ENCODE data around the gene SMAD6. TPM values are rescaled to one million over a fixed set of nuclear protein-coding genes. Genes with fewer than 3 reads are reported as not detected.

SMAD6 gene
- total and polyA plus RNA-seq, 9 of the 15 experiments (the other 6 are each of a cell fraction or from before 2014, with no cell fraction given), result 0.10 to 15.5 (median 3.7) TPM

GRCh38 chr15:66757521-66757920 lies 55.5 kb downstream of the SMAD6 start:
- no peak overlapping the region for H3K4me2 ChIP-seq (ENCODE audit: insufficient read depth, low read length)

More at GRCh38 chr15:66757521-66757920, 55.5 kb downstream of the SMAD6 start:
- H3K9me3 ChIP-seq (replicated peaks; ENCODE audit: control insufficient read depth, insufficient read depth, low read depth, low read length), result peaks cover 17% of the 10 kb centered on the region
- peaks cover 18% of the 10 kb centered on the region; the same call in 2 of the 3 replicates for H3K36me3 ChIP-seq (ENCODE audit: control insufficient read depth, insufficient read depth, low read length)
- H3K4me1 ChIP-seq (replicated peaks in 1 of 2; ENCODE audit: control insufficient read depth in 2 of 2, insufficient read depth in 2 of 2, low read length in 2 of 2), result peaks cover 0 to 5% of the 10 kb centered on the region in 2 experiments; a peak in 2 of 5 replicates
- CTCF ChIA-PET (ENCODE audit: low intra/inter-chr PET ratio), result no interaction called here
- TF ChIP-seq TFAM (CRISPR knock-in tag; conservative IDR thresholded peaks at IDR 0.05) (no peak), TRIM25 (IDR thresholded peaks at IDR 0.05; ENCODE audit: borderline replicate concordance) (no peak), NFIC (IDR thresholded peaks at IDR 0.05) (no peak), TGIF2 (CRISPR knock-in tag; IDR thresholded peaks at IDR 0.05) (no peak), ZNF408 (CRISPR knock-in tag; IDR thresholded peaks at IDR 0.05; ENCODE audit: low read depth) (no peak), MEF2D (tag; conservative IDR thresholded peaks at IDR 0.05; ENCODE audit: low read depth) (no peak), ZNF644 (tag; IDR thresholded peaks at IDR 0.05; ENCODE audit: low read depth) (no peak), MED1 (CRISPR knock-in tag; IDR thresholded peaks at IDR 0.05; ENCODE audit: borderline replicate concordance) (no peak), NRF1 (conservative IDR thresholded peaks at IDR 0.05 in 1 of 2, IDR thresholded peaks at IDR 0.05 in 1 of 2) (no peak), ARID3B (CRISPR knock-in tag; IDR thresholded peaks at IDR 0.05; ENCODE audit: borderline replicate concordance) (no peak), NCOA1 (IDR thresholded peaks at IDR 0.05; ENCODE audit: low read depth) (no peak), ZBTB26 (CRISPR knock-in tag; IDR thresholded peaks at IDR 0.05) (no peak), ZNF717 (CRISPR knock-in tag; IDR thresholded peaks at IDR 0.05) (no peak), ASH1L (IDR thresholded peaks at IDR 0.05; ENCODE audit: borderline replicate concordance, low read depth, partially characterized antibody) (no peak), KDM1A (IDR thresholded peaks at IDR 0.05) (no peak), FOXJ3 (CRISPR knock-in tag; IDR thresholded peaks at IDR 0.05) (no peak), ARNT (IDR thresholded peaks at IDR 0.05) (no peak)
- H2AFZ ChIP-seq (ENCODE audit: low read depth, low read length), result no peak overlapping the region
- 89% methylated on average over 8 of the region's 11 CpGs for WGBS (ENCODE audit: insufficient coverage, low coverage, missing lambda C conversion rate)
- H3K9me1 ChIP-seq (ENCODE audit: control insufficient read depth, insufficient read depth, low read length), result no peaks in the 10 kb centered on the region
- no TSS peak for BruUV-seq (replicated peaks)
- H3K79me2 ChIP-seq (ENCODE audit: control insufficient read depth, insufficient read depth, low read length), result no peaks in the 10 kb centered on the region; the same call in 2 of the 3 replicates
- in situ Hi-C loops (cut with MboI), result no loop called here
- ATAC-seq, result no peak
- H3K9ac ChIP-seq (ENCODE audit: insufficient read depth in 1 of 2, low read depth in 2 of 2, low read length in 2 of 2), result no peak overlapping the region
- POLR2A ChIA-PET, result interaction anchor here (1.3 kb wide), 1 partner anchor 11 kb away, joined by 3 read pairs; no protein-coding TSS in a partner anchor
- no peak overlapping the region for H3K4me3 ChIP-seq
- H3K27ac ChIP-seq (ENCODE audit: extremely low read depth, low read depth, low read length), result no peak overlapping the region
- intact Hi-C loops (cut with micrococcal nuclease), result no loop called here
- FAIRE-seq, result no peak
- no peaks in the 10 kb centered on the region for H3K27me3 ChIP-seq (ENCODE audit: control insufficient read depth in 2 of 2, insufficient read depth in 2 of 2, low read length in 2 of 2)
- H4K20me1 ChIP-seq (replicated peaks; ENCODE audit: control insufficient read depth, insufficient read depth, low read length), result peaks cover 4% of the 10 kb centered on the region; the same call in 1 of the 2 replicates
- no peak for DNase-seq (ENCODE audit: extremely low read depth in 1 of 4, low spot score in 3 of 4)

Measured in K562 (cell line).